GM23248 (cell line): ENCODE measurements around the gene SFMBT2. TPM values are rescaled to one million over a fixed set of nuclear protein-coding genes. Genes with fewer than 3 reads are reported as not detected.

Experiments
- DNase-seq: peaks from one replicate; pipeline ENCODE4 v3.0.0-alpha.2; 2015
- H2AFZ ChIP-seq: fragments of 200-600 bp; sonication (generic); 2 replicates; pipeline ENCODE4 v1.6.1; 2016; ENCODE audit warnings: antibody characterized with exemption
- H3F3A ChIP-seq: fragments of 200-600 bp; sonication (generic); 2 replicates; pipeline ENCODE4 v1.6.1; 2016; ENCODE audit warnings: mild to moderate bottlenecking, antibody characterized with exemption, mixed run types; ENCODE audit not compliant: insufficient read depth
- H3K27ac ChIP-seq: fragments of 200-600 bp; sonication (generic); 2 replicates; pipeline ENCODE4 v1.5.1; 2016; ENCODE audit warnings: mild to moderate bottlenecking
- H3K27me3 ChIP-seq: fragments of 200-600 bp; sonication (generic); replicated peaks from 2 replicates; pipeline ENCODE4 v1.6.1; 2016; ENCODE audit warnings: mild to moderate bottlenecking; ENCODE audit not compliant: insufficient read depth
- H3K36me3 ChIP-seq: fragments of 200-600 bp; sonication (generic); 2 replicates; pipeline ENCODE4 v1.6.1; 2016; ENCODE audit warnings: low read depth, mild to moderate bottlenecking
- H3K4me1 ChIP-seq: fragments of 200-600 bp; sonication (generic); 2 replicates; pipeline ENCODE4 v1.6.1; 2016; ENCODE audit warnings: mild to moderate bottlenecking; ENCODE audit not compliant: insufficient read depth
- H3K4me2 ChIP-seq: fragments of 200-600 bp; sonication (generic); one replicate; pipeline ENCODE4 v1.6.1; 2016; ENCODE audit warnings: mild to moderate bottlenecking; ENCODE audit not compliant: unreplicated experiment
- H3K4me3 ChIP-seq: fragments of 200-600 bp; sonication (generic); 2 replicates; pipeline ENCODE4 v1.5.1; 2016; ENCODE audit warnings: mild to moderate bottlenecking
- H3K79me2 ChIP-seq: fragments of 200-600 bp; sonication (generic); 2 replicates; pipeline ENCODE4 v1.6.1; 2016; ENCODE audit warnings: mild to moderate bottlenecking; ENCODE audit not compliant: insufficient read depth
- H3K9ac ChIP-seq: fragments of 200-600 bp; sonication (generic); 2 replicates; pipeline ENCODE4 v1.6.1; 2016; ENCODE audit warnings: mild to moderate bottlenecking
- H3K9me2 ChIP-seq: fragments of 200-600 bp; sonication (generic); 2 replicates; pipeline ENCODE4 v1.6.1; 2016; ENCODE audit warnings: mixed run types, mild to moderate bottlenecking, moderate library complexity; ENCODE audit not compliant: insufficient read depth
- H3K9me3 ChIP-seq: fragments of 200-600 bp; sonication (generic); one replicate; pipeline ENCODE4 v1.6.1; 2017; ENCODE audit warnings: low read depth
- H4K20me1 ChIP-seq: fragments of 200-600 bp; sonication (generic); 2 replicates; pipeline ENCODE4 v1.6.0; 2016; ENCODE audit not compliant: insufficient read depth
- EZH2 ChIP-seq: fragments of 200-600 bp; sonication (generic); IDR thresholded peaks from 2 replicates; pipeline ENCODE4 v1.6.1; 2018; ENCODE audit warnings: antibody characterized with exemption, mild to moderate bottlenecking; ENCODE audit not compliant: insufficient read depth, poor library complexity, severe bottlenecking
- EZH2phosphoT487 ChIP-seq: fragments of 200-600 bp; sonication (generic); IDR thresholded peaks from 2 replicates; pipeline ENCODE4 v1.6.1; 2018; ENCODE audit warnings: antibody characterized with exemption, moderate library complexity, mild to moderate bottlenecking, low read depth; ENCODE audit not compliant: insufficient read depth
- WGBS, 2 experiments: methylation state at CpG; one replicate each; pipeline ENCODE4 v1.1.6; 2015 to 2017; ENCODE audit warnings: low lambda C conversion rate in 2 of 2, low coverage in 1 of 2; ENCODE audit errors: missing lambda C conversion rate in 2 of 2; 5-methylcytosine and 5-hydroxymethylcytosine counted together
- in situ Hi-C: fragments of 300-500 bp; cut with MboI; formaldehyde crosslinking; loops from 2 replicates; pipeline ENCODE4 v1.15.0; 2020
- polyA plus RNA-seq: library from polyadenylated mRNA; unstranded; fragments of >200 nt; fragmentation: Nextera tagmentation; extraction: Ambion mirVana; gene quantifications from 2 replicates; pipeline ENCODE4 v1.2.1, GENCODE V29; 2016
- total RNA-seq: library from RNA; depleted of rRNA; stranded (reverse); fragments of >200 nt; shearing (Covaris generic); gene quantifications from 2 replicates; pipeline ENCODE4 v1.2.3, GENCODE V29; 2014

The SFMBT2 gene
- total and polyA plus RNA-seq, 2 experiments from 2014 or later: 0.22 TPM; not detected in 1

DNA sequence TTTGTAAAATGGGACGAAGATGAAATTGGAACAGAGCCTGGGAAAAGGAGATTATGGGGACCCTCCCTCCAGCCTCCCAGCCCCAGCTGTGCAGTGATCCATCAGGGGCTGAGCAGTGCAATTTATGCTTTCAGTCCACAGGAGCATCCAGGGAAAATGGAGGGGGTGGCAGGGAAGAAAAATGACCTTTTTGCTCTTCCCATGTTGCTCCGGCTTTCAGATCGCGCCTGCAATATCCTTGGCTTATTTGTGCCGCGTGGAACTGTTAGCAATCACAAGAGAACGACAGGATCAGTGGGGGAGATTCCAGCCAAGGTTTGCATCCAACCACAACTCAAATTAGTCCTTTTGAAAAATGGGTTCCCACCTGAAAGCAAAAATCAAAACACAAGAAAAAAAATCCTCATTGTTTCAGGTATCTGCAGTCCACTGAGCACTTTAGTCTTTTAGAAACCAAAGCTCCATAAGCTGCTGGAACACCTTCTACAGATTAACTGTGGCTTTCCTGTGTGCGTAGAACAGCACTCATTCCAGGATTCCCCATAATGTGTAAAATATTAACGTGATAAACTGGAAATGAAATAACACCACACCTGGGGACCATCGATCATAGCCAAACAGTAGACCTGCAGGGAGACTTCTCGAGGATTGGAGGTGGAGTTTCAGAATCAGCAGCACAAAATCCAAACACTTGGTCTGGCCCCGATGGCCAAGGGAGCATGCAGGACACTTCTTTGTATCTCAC lies 30.7 kb upstream of the SFMBT2 start:
- no peaks in the 10 kb centered on the region for H4K20me1 ChIP-seq
- H3K79me2 ChIP-seq: no peaks in the 10 kb centered on the region
- H3K27ac ChIP-seq: no peak overlapping the region
- no peak overlapping the region for H3K4me2 ChIP-seq
- 45 to 54% methylated on average over 12 of the region's 12 CpGs for whole genome bisulfite sequencing, 2 experiments
- in situ Hi-C loops: no loop called here
- TF ChIP-seq EZH2phosphoT487 (no peak), EZH2 (no peak)
- no peak overlapping the region for H3K9ac ChIP-seq
- H3K9me3 ChIP-seq: no peaks in the 10 kb centered on the region
- H3K4me3 ChIP-seq: no peak overlapping the region
- no peaks in the 10 kb centered on the region for H3K27me3 ChIP-seq
- no peaks in the 10 kb centered on the region for H3F3A ChIP-seq
- no peak overlapping the region for H2AFZ ChIP-seq
- no peaks in the 10 kb centered on the region for H3K36me3 ChIP-seq
- H3K4me1 ChIP-seq: no peaks in the 10 kb centered on the region
- no peaks in the 10 kb centered on the region for H3K9me2 ChIP-seq
- no peak for DNase-seq

DNA sequence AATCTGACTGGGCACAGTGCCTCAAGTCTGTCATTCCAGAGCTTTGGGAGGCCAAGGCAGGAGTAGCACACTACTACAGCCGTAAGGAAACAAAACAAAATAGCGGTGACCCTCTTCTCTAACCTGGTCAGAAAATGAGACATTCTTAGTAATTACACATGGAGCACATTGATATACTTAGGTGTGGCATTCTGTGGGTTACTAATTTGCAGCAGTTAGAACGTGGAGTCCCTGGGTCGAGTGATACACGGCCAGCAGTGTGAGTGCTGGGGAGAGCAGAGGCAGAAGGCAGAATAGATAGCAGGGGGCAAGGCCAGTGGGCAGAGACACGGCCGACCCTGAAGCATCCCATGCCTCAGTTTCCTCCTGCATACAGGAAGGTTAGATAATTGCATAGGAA lies 28.9 kb upstream of the SFMBT2 start:
- H3K9me3 ChIP-seq: no peaks in the 10 kb centered on the region
- no peak for DNase-seq
- no peaks in the 10 kb centered on the region for H3K4me1 ChIP-seq
- H3K36me3 ChIP-seq: no peaks in the 10 kb centered on the region
- in situ Hi-C loops: no loop called here
- TF ChIP-seq EZH2phosphoT487: no peak
- no peak for TF ChIP-seq EZH2
- no peaks in the 10 kb centered on the region for H3K9me2 ChIP-seq
- no peak overlapping the region for H3K4me2 ChIP-seq
- WGBS, 2 experiments: 34 to 36% methylated on average over 7 of the region's 7 CpGs
- H3K4me3 ChIP-seq: no peak overlapping the region
- H4K20me1 ChIP-seq: no peaks in the 10 kb centered on the region
- no peaks in the 10 kb centered on the region for H3K79me2 ChIP-seq
- H3K9ac ChIP-seq: no peak overlapping the region
- H2AFZ ChIP-seq: no peak overlapping the region
- no peak overlapping the region for H3K27ac ChIP-seq
- no peaks in the 10 kb centered on the region for H3K27me3 ChIP-seq
- H3F3A ChIP-seq: no peaks in the 10 kb centered on the region

DNA sequence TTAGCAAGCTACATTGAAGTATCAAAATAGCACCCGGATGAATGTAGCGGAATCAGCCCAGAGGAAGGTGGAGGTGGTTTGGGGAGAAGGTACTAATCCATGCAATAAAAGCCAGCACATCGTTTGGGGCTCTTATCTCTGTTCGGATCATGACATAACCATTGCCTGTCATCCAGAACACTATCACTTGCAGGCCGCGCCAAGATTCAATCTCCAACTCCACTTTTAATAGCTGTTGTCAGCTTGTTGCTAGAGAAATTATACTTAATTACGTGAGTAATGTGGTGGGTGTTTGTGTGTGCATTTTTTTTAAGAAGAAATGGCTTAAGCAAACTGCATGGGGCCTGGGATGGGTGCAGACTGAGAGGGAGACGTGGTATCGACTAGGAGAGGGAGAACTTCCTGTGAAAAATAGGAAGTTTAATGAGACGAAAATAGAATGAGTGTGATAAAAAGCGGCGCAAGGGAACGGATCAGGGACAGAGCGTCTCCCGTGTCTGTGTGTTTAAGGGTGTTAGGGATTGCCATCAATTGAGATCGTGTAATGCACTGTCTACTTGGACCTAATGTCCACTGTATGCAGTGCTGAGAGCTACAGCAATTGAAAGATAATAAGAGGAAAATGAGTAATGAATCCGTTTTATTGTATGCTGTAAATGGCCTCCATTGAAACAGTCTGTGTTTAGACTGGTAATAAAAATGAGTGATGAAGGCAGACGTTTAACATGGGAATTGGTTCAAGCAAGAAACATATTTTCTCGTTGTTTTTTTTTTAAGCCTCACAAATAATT lies 27.6 kb upstream of the SFMBT2 start:
- H2AFZ ChIP-seq: no peak overlapping the region
- in situ Hi-C loops: no loop called here
- TF ChIP-seq EZH2phosphoT487 (no peak), EZH2 (no peak)
- no peaks in the 10 kb centered on the region for H4K20me1 ChIP-seq
- H3K4me2 ChIP-seq: no peak overlapping the region
- no peak overlapping the region for H3K9ac ChIP-seq
- no peaks in the 10 kb centered on the region for H3K36me3 ChIP-seq
- H3K4me3 ChIP-seq: no peak overlapping the region
- H3K4me1 ChIP-seq: no peaks in the 10 kb centered on the region
- no peaks in the 10 kb centered on the region for H3K9me3 ChIP-seq
- no peak overlapping the region for H3K27ac ChIP-seq
- no peak for DNase-seq
- no peaks in the 10 kb centered on the region for H3K9me2 ChIP-seq
- no peaks in the 10 kb centered on the region for H3F3A ChIP-seq
- peaks cover 5% of the 10 kb centered on the region for H3K27me3 ChIP-seq
- WGBS, 2 experiments: 35 to 37% methylated on average over 19 of the region's 19 CpGs
- no peaks in the 10 kb centered on the region for H3K79me2 ChIP-seq

DNA sequence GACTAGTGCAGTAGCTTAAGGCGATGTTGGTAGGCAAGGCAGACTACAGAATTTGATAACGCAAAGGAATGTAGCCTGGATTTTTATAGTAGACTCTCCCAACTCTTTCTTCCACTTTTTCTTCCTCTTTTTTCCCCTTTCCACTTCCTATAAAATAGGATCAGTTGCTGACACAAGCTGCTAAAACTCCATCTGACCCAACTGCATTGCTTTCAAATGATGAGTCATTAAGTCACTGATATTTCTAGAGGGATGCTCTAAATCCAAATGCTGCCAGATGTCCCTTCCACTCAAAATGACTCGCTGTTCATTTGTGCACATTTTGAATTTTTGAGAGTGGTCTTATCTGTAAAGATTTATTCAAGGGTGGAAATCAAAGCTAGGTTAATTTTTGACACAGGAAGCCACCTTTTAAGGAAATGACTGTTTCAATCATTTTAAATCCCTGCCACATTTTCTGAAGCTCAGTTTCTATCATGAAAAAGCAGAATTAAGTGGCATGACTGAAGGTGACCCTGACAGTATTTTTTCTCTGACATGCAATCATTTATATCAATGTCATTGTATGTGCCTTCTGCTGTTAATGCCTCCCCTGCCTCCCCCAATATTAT lies 25.8 kb upstream of the SFMBT2 start:
- Histone ChIP-seq H3K27ac (no peak overlapping the region), H3K4me1 (no peaks in the 10 kb centered on the region), H3K4me2 (no peak overlapping the region), H3K9ac (no peak overlapping the region), H2AFZ (no peak overlapping the region), H3K4me3 (no peak overlapping the region), H3K9me2 (no peaks in the 10 kb centered on the region), H3K27me3 (peaks cover 19% of the 10 kb centered on the region), H3K9me3 (no peaks in the 10 kb centered on the region), H3F3A (no peaks in the 10 kb centered on the region), H3K36me3 (no peaks in the 10 kb centered on the region), H4K20me1 (no peaks in the 10 kb centered on the region), H3K79me2 (no peaks in the 10 kb centered on the region)
- TF ChIP-seq EZH2phosphoT487 (no peak), EZH2 (no peak)
- no peak for DNase-seq
- in situ Hi-C loops: no loop called here
- WGBS, 2 experiments: 75 to 78% methylated on average over 3 of the region's 3 CpGs
